Right lobe of liver (tissue), 6 donors: ENCODE results near the gene RYR3. TPM values are rescaled to one million over a fixed set of nuclear protein-coding genes. Genes with fewer than 3 reads are reported as not detected.

Experiments
- ATAC-seq, 4 donors: fragments of 200-7000 bp; cut with Tn5 transposase; one replicate each; pipeline ENCODE4 v1.9.1; 2020; ENCODE audit warnings: mild to moderate bottlenecking in 4 of 4, moderate library complexity in 4 of 4
- DNase-seq, 3 donors: peaks; one replicate each; pipeline ENCODE4 v3.0.0-alpha.2; 2020
- H3K27ac ChIP-seq, 3 donors: fragments of 200-600 bp; one replicate each; pipeline ENCODE4 v1.8.0; 2022
- H3K27me3 ChIP-seq, 2 donors: fragments of 200-600 bp; one replicate each; pipeline ENCODE4 v1.8.0; 2022
- H3K36me3 ChIP-seq, 4 donors: fragments of 200-600 bp; sonication (generic) in 1 of 4; one replicate each; pipeline versions ENCODE4 v1.5.1 to v1.8.0; 2017 to 2022; ENCODE audit warnings: control low read depth in 1 of 4
- H3K4me1 ChIP-seq, 4 donors: fragments of 200-600 bp; sonication (generic) in 1 of 4; one replicate each; pipeline versions ENCODE4 v1.5.1 to v1.8.0; 2017 to 2022; ENCODE audit warnings: control low read depth in 1 of 4
- H3K4me3 ChIP-seq, 3 donors: fragments of 200-600 bp; one replicate each; pipeline ENCODE4 v1.8.0; 2022
- H3K9me3 ChIP-seq, 4 donors: fragments of 200-600 bp; sonication (generic) in 1 of 4; one replicate each; pipeline versions ENCODE4 v1.5.1 to v1.8.0; 2017 to 2022; ENCODE audit warnings: control low read depth in 1 of 4
- POLR2A ChIP-seq: fragments of 450-650 bp; IDR thresholded peaks from one replicate; pipeline ENCODE4 v1.6.1; 2017; ENCODE audit warnings: antibody characterized with exemption, mild to moderate bottlenecking
- WGBS: methylation state at CpG from one replicate; pipeline ENCODE4 v1.1.6; 2018; ENCODE audit warnings: low coverage, low lambda C conversion rate; ENCODE audit not compliant: insufficient coverage; ENCODE audit errors: missing lambda C conversion rate; 5-methylcytosine and 5-hydroxymethylcytosine counted together
- intact Hi-C, 2 donors: fragments of 100-400 bp; cut with DNase I; formaldehyde crosslinking; loops; one replicate each; pipeline versions ENCODE4 v1.11.2 to v1.14.1; 2022
- total RNA-seq, 6 experiments: library from RNA; depleted of rRNA in 2 of 6; stranded (reverse); fragments of >200 nt in 2 of 6; fragmentation: NEBNext Ultra II Directional in 3 of 6; extraction: Animal tissue kit (Norgen Biotek cat#: 25700) in 3 of 6; gene quantifications; one replicate each; pipeline versions ENCODE4 v1.1.0 to v1.2.4, GENCODE V29; 2016 to 2023
- TF ChIP-seq, protein P1 (sequence below), 4 donors: fragments of 200-600 bp in 3 of 4; fragments of 450-650 bp in 1 of 4; IDR thresholded peaks; one replicate each; pipeline versions ENCODE4 v1.5.1 to v1.8.0; 2016 to 2022; ENCODE audit warnings: antibody characterized with exemption in 4 of 4, mild to moderate bottlenecking in 2 of 4
- donor health status: DM: no; HTN: yes; CAD: no.
- donor health status: DM: no; HTN: no; CAD: no.
- donor health status: DM: no; HTN: no; CAD: no.
- donor health status: DM: no; HTN: yes; CAD: no.
- donor health status: DM: no; HTN: yes; CAD: no.

The RYR3 gene
- total RNA-seq, 6 experiments from 2014 or later: under 0.01 to 0.31 (median 0.05) TPM; not detected in 3

DNA sequence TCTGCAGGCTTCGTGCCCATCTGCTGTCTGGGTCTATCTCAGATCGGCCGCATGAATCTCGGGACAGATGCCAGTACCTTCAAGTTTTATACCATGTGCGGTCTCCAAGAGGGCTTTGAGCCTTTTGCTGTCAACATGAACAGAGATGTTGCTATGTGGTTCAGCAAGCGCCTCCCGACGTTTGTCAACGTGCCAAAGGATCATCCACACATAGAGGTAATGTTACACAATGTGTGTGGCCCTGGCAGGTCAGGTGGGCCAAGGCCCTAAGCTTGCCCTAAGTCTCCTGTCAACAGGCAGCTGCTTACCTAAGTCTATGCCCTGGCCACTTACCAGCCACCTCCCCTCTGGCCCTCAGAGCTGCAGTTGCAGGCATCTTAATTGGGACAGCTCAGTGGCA lies 333.5 kb downstream of the RYR3 start:
- intact Hi-C loops: no loop called here
- H3K9me3 ChIP-seq: no peaks in the 10 kb centered on the region
- no peak for DNase-seq
- H3K27me3 ChIP-seq: no peaks in the 10 kb centered on the region
- H3K4me3 ChIP-seq: no peak overlapping the region
- WGBS: 60% methylated on average over 1 of the region's 9 CpGs
- H3K27ac ChIP-seq: no peak overlapping the region
- no peak for ATAC-seq
- no peaks in the 10 kb centered on the region for H3K36me3 ChIP-seq
- TF ChIP-seq, protein P1, sequence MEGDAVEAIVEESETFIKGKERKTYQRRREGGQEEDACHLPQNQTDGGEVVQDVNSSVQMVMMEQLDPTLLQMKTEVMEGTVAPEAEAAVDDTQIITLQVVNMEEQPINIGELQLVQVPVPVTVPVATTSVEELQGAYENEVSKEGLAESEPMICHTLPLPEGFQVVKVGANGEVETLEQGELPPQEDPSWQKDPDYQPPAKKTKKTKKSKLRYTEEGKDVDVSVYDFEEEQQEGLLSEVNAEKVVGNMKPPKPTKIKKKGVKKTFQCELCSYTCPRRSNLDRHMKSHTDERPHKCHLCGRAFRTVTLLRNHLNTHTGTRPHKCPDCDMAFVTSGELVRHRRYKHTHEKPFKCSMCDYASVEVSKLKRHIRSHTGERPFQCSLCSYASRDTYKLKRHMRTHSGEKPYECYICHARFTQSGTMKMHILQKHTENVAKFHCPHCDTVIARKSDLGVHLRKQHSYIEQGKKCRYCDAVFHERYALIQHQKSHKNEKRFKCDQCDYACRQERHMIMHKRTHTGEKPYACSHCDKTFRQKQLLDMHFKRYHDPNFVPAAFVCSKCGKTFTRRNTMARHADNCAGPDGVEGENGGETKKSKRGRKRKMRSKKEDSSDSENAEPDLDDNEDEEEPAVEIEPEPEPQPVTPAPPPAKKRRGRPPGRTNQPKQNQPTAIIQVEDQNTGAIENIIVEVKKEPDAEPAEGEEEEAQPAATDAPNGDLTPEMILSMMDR (IDR thresholded peaks at IDR 0.05): no peak
- no peak for TF ChIP-seq POLR2A
- H3K4me1 ChIP-seq: no peaks in the 10 kb centered on the region

DNA sequence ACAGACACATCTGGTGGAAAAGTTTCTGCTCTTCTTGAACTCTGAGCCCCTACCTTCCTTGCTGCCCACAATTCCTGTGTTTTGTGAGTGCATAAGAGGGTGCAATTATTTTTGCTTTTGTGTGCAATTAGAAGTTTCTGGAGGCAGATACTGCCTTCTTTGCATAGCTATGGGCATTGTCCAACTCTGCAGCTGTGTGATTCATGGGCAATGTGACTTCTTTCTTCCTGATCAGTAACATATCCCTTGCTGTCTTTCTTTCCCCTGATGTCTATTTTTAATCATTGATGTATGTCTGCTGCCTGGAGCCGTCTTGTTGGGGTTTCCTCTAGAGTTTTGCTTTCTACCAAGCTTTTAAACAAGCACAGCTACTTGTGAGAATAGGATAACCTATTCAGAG lies 336.0 kb downstream of the RYR3 start:
- no peaks in the 10 kb centered on the region for H3K27me3 ChIP-seq
- DNase-seq (no peak), ATAC-seq (no peak)
- intact Hi-C loops: no loop called here
- no peaks in the 10 kb centered on the region for H3K36me3 ChIP-seq
- no peaks in the 10 kb centered on the region for H3K9me3 ChIP-seq
- 7% methylated on average over 1 of the region's 1 CpG for WGBS
- no peak overlapping the region for H3K4me3 ChIP-seq
- no peaks in the 10 kb centered on the region for H3K4me1 ChIP-seq
- TF ChIP-seq POLR2A: no peak
- TF ChIP-seq, protein P1 (IDR thresholded peaks at IDR 0.05): no peak
- H3K27ac ChIP-seq: no peak overlapping the region

DNA sequence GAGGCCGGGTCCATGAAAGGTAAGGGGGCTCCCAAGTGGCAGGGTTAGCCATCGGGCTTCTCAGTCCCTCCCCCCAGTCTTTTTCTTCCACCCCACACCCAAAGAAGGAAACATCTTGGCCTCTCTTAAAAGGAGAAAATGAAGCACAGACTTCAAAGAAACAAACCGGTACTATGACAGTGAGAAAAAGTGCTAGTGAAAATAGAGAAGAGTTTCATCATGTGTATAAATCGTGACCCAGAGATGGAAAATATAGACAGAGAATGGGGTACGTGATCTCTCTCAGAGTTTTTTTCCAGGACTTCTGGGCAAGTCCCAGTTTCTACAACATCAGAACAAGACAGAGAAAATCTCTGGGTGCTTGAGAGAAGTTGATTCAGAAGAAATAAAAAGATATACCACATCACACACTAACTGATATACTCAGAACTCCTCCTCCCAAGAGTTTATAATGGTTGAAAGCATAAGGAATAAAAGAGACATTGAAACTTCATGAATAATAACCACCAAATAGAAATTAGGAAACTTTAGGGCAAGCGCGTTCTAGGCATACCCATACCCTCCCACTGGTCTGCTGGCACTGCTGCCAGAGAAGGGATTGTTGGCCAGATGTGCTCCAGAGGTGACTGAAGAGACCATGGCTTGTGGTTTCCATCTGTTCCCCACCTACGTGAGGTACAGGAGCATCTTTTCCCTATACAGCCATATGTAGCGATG lies 338.6 kb downstream of the RYR3 start:
- DNase-seq (no peak), ATAC-seq (no peak)
- Histone ChIP-seq H3K27ac (no peak overlapping the region), H3K9me3 (no peaks in the 10 kb centered on the region), H3K27me3 (no peaks in the 10 kb centered on the region), H3K36me3 (no peaks in the 10 kb centered on the region), H3K4me3 (no peak overlapping the region), H3K4me1 (no peaks in the 10 kb centered on the region)
- WGBS: 65% methylated on average over 8 of the region's 9 CpGs
- intact Hi-C loops: no loop called here
- no peak for TF ChIP-seq POLR2A
- TF ChIP-seq, protein P1 (IDR thresholded peaks at IDR 0.05): no peak

DNA sequence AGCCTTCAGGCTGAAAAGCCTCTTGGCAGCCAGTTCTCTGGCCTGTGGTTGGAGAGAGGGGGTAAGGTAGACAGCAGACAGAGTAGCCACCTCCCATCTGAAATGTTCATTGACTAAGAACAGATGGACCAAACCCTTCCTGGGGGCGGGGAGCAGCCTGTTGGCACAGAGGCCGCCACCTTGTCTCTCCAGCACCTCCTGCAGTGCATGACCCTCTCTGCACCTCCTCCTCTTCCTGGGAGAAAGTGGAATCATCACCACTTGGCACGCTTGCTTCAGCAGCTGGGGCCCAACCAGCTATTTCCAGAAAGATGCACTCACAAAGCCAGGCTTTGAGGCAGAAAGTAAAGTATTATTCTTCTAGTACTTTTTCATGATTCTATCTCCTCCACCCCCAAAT lies 344.1 kb downstream of the RYR3 start:
- ATAC-seq: no peak

More for the DNA sequence above, 344.1 kb downstream of the RYR3 start:
- no peaks in the 10 kb centered on the region for H3K36me3 ChIP-seq
- intact Hi-C loops: no loop called here
- 80% methylated on average over 1 of the region's 3 CpGs for WGBS
- no peaks in the 10 kb centered on the region for H3K9me3 ChIP-seq
- no peaks in the 10 kb centered on the region for H3K4me1 ChIP-seq
- H3K27ac ChIP-seq: no peak overlapping the region
- H3K4me3 ChIP-seq: no peak overlapping the region
- TF ChIP-seq POLR2A: no peak
- TF ChIP-seq, protein P1 (IDR thresholded peaks at IDR 0.05): no peak
- no peaks in the 10 kb centered on the region for H3K27me3 ChIP-seq
- DNase-seq: no peak
